GM18868 (cell line): ENCODE data around the gene PLK5.
A peak's percentile ranks its signal among the peaks of the same experiment; 100 is the strongest.
"Not testable (repeated sequence)": the region's sequence is repeated elsewhere in the genome, so short reads cannot be mapped to it uniquely, and the experiment has no call there.

ENCODE experiments used
- ATAC-seq: cut with Tn5 transposase; IDR thresholded peaks from one replicate; pipeline ENCODE4 v1.9.1; 2021; ENCODE audit warnings: mild to moderate bottlenecking, moderate library complexity; ENCODE audit not compliant: unreplicated experiment

PLK5 gene, protein sequence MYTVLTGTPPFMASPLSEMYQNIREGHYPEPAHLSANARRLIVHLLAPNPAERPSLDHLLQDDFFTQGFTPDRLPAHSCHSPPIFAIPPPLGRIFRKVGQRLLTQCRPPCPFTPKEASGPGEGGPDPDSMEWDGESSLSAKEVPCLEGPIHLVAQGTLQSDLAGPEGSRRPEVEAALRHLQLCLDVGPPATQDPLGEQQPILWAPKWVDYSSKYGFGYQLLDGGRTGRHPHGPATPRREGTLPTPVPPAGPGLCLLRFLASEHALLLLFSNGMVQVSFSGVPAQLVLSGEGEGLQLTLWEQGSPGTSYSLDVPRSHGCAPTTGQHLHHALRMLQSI

DNA sequence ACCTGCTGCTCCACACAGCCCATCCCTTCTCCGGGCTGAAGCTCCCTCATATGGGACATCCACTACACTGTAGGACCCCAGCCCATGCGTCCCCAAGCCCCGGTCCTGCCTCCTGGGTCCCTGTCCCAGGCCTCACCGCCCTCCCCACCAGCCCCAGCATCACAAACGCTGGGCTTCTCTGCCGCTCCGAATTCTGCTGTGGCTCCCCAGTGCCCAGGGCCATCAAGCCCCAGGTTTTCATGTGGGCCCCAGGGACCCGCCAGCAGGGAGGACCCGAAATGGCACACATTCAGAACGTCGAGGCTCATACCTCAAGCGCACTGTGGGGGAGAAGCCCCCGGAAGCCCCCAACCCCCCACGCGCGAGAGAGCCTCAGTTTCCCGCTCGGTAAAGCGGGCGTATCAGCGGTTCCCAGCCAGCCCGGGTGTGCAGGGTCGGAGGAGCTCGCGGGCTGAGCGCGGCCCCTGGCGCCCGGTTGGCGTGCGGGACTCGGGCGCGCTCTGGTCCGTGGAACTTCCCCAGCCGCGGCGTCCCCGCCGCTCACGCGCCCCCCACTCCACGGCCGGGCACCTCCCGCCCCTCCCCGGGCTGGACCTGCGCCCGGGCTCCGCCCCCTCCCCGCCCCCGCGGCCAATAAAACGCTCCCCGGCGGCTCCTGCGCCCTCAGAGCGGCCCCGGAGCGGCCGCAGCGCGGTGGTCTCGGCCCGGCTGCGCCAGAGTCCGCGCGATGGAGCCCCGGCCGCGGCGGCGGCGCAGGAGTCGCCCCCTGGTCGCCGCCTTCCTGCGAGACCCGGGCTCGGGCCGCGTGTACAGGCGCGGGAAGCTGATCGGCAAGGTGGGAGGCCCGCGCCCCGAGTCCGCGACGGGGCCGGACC is at the start of gene PLK5:
TSS of gene PLK5 (plus strand) at position 666 of the 875 bp plus-strand sequence. CDS start 2,920 bp downstream, outside the sequence.
- no peak for ATAC-seq

DNA sequence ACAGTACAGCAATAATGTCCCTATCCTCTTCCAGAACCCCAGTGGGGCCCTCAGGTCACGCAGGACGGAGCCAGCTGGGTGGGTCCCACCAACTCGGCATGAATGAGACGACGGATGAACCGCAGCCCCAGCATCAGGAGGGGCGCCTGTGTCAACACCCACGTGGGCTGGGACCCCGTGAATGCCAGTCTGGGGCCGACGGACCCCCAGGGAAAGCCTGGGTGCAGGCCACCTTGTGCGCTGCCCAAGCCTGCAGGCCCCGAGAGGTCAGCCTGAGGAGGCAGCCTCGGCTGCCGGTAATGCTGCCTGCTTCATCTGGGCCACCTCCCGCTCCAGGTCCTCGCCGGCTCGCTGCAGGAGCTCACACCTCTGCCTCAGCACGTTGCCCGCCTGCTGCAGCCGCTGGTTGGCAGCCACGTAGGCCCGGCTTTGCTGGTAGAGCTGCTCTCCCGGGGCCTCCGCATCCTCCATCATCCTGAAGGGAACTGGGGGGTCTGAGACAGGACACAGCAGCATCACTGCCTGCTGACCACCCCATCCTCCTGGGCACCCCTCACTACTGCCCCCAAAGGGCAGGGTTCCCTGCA is 49.0 kb upstream of the PLK5 start:
- ATAC-seq, result no peak

DNA sequence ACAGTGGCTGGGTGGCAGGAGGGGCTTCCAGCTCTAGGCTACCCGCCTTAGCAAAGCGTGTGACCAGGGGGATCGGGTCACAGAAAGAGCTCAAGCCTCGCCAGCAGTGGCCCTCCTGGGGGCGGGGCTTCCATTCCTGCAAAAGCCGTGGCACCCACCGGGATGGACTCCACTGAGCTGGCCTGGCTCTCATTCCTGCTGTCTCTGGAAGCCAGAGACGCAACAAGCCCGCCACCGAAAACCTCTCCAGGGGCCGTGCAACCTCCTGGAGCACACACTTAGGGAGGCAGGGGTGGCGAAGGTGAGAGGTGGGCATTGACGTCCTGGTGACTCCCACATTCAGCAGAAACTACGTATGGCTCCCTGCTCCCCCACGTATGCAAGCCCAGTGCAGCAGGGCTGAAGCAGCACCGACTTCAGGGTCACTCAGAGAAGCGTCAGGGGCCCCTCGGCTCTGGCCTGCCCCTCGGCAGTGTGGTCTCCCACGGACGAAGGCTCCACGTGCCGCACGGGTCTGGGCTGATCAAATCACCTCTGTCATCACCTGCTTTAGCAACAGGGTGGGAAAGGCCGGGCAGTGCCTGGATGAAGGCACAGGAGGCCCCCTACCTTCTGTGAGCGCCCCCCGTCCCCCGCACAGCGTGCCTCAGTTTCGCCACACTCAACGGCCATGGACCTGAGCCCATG is 48.0 kb upstream of the PLK5 start:
- ATAC-seq, result no peak

DNA sequence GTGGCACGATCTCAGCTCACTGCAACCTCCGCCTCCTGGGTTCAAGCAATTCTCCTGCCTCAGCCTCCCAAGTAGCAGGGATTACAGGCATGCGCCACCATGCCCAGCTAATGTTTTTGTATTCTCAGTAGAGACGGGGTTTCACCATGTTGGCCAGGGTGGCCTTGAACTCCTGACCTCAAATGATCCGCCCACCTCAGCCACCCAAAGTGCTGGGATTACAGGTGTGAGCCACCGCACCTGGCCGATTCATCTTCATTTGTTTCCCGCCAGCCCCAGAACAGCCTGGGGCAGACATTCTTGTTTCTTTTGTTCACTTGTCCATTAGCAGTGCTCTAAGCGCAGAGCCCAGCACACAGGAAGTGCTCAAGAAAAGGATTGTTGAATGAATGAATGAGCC is 46.8 kb upstream of the PLK5 start:
- not testable (repeated sequence) for ATAC-seq

DNA sequence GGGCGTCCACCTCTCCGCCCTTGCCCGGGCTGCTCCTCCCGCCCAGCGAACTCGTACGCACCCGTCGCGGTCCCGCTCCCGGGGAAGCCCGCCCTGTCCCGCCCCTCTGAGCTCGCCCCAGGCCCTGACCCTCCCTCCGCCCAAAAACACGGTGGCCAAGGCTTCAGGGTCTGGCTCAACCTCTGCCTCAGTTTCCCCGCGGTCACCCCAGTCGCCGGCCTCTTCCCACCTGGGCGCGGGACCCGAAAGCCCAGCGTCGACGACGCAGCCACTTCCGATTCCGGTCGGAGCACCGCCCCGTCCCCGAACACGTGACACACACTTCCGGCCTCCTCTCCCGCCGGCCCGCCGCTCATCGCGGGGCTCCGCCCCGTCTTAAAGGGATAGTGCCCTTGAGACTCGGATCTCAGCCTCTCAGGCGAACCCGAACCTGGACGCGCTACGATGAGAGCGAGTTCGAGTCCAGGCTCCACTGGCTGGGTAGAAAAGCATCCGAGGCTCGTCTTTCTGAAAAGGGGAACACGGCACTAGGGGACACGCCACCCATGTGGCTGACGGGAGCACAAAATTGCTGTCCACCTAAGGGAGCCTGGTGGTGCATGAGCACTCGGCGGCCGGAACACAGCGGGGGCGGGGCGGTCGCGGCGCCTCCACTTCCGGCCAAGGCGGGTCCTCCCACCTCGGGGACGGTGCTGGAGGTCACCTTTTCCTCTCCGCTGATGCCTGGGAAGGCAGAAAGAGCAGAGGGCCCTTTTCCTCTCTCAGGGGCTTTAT is 44.8 kb upstream of the PLK5 start, which contains the start of gene C19orf25:
TSS of gene C19orf25 (minus strand) at position 282 of the 774 bp plus-strand sequence. CDS start 312 bp downstream, outside the sequence.
- ATAC-seq, result peak; percentile 89

DNA sequence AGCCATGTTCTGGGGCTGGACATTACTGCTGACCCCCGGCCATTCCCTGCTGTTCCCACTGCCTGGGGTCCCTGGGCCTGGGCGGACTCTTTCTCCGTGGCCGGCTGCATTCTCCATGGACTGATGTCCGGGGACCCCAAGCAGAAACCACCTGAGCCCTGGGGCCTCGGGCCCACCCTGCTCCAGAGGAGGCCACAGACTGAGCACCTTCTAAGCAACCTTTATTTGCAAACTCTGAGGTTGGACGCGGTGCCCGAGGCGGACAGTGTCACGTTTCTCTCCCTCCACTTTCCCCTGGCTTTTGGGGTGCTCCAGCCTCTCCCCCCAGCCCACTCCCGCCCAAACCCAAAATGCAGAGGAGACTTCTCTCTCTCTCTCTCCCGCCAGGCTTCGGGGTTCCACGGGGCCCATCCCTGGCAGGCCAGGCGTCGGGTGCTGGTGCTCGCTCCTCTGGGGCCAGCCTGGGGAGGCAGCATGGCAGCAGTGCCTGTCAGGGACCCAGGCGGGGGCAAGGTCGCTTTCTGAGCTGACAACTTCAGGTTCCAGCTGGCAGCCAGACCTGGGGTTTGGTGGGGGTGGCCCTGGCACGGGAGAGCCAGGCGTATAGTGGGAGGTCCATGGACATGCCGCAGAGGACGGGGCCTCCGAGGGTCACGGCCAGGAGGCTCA is 42.5 kb upstream of the PLK5 start:
- ATAC-seq, result no peak

DNA sequence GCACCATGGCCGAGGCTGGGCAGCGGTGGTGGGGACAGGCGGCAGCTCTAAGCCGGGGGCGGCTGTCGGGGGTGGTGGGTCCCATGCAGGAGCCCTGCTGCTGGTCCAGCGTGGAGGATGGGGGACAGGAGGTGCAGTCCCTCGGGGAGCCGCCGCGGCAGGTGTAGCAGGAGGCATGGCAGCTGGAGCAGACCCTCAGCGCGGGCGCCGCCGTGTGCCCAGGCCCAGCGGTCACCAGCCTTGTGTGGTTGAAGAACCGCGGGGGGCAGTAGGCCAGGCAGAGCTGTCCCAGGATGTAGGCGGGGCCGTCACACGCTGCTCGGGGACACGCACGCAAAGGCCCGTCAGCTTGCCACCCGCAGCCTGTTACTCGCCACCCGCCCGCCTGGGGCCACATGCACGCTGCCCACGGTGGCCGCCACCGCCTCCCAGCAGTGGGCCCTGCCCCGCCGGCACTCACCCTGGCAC is 42.0 kb upstream of the PLK5 start:
- no peak for ATAC-seq

DNA sequence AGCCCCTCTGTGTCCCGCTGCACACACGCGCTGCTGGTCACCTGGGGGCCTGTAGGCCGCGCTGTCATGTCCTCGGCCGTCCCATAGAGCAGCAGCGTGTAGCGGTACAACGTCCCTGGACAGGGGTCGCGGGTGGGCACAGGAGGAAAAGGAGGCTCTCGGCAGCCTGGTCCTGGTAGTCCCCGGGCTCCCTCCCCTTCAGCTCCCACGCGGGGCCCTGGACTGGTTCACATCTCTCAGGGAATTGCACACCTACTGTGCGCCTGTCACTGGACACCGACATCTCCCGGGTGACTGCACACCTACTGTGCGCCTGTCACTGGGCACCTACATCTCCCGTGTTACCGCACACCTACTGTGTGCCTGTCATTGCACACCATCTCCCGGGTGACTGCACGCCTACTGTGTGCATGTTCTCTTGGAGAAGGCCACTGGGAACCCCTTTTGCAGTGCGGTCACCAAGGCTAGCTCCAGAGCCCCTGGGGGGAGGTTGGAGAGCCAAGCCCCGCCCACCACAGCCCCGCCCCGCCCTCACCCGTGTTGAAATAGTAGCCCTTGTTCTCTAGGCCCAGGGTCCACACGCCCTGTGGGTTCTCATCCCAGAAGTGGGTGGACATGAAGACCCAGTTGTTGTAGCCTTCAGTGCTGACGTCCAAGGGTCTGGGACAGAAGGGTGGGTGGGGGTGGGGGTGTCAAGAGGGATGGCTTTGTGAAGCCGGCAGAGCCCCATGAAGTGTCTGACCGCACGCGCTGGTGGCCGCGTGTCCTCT is 41.3 kb upstream of the PLK5 start:
- ATAC-seq, result no peak

DNA sequence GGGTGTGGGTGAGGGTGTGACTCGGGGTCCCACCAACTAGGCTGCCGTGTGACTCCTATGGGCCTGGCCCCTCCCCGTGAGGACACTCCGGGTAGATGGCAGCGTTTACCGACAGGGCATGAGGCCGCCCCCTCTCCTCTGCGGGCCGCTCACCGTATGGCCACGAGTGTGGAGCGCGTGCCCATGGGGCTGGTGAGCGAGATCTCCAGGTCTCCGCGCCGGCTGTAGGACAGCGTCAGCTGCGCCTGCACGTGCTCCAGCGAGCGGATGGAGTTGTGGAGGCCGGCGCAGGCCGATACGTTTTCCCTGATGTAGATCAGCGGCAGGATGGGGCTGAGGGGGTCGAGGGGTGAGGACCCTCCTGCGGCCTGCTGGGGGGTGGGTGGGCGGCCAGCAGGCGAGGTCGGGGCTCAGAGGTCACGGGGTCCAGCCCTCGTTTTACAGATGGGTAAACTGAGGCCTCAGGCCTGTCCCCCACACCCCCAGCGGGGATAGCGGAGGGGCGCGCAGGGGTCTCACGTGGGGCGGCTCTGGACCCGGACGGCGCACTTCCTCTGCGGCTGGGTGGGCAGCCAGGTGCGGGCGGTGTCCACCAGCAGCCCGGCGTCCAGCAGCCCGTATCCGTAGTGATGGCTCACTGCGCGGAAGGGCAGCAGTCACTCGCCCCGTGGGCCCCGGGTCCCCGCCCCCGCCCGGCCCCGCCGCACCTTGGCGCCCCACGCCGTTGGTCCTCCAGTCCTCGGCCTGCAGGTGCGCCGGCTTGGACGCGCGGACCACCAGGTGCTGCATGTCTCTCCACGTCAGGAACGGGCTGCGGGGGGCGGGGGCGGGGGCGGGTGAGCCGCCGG is 40.5 kb upstream of the PLK5 start:
- no peak for ATAC-seq

DNA sequence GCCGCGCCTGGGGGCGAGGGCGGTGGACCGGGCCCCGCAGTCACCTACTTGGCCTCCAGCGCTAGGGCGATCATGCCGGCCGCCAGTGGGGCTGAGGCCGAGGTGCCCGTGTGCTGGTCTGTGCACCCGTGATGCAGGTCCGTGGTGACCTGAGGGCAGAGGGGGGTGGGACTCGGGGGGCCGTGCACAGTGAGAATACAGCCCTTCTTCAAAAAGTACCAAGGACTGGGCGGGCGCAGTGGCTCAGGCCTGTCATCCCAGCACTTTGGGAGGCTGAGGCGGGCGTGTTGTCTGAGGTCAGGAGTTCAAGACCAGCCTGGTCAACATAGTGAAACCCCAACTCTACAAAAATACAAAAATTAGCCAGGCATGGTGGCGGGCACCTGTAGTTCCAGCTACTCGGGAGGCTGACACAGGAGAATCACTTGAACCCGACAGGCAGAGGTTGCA is 39.9 kb upstream of the PLK5 start:
- ATAC-seq, result no peak

DNA sequence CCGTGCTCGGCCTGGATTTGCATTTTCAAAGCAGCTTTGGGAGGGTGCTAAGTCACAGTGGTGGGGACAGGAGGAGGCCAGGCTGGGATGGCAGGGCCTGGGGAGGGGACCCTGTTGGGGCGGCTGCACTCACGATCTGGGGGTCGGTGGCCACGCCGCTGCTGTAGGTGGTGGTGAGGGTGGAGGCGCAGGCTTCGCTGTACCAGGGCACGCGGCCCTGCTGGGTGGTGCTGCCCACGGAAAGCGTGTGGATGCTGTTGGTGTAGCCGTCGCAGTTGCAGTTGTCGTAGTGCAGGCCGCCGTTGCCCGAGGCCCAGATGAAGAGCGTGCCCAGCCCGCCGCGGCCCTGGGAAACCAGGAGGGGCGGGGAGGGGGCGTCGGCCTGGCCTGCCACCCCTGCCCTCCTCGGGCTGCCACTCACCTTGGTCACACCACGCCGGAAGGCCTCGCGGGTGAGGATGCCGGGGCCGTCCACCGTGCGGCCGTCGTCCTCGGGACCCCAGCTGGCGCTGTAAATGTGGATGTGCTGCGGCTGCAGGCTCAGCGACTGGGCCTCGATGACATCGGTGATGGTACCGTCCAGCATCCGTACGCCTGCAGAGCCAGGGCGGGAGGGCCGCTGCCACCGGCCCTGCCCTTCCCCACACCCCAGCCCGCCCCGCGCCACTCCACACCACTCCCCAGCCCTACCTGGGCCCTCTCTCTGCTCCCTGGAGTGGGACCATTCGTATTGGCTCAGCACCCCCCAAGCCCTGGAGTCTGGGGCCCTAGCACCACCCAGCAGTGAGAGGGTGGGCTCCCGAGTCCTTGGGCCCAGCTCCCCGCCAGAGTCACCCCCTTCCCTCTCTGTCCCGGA is 36.9 kb upstream of the PLK5 start:
- ATAC-seq, result no peak

DNA sequence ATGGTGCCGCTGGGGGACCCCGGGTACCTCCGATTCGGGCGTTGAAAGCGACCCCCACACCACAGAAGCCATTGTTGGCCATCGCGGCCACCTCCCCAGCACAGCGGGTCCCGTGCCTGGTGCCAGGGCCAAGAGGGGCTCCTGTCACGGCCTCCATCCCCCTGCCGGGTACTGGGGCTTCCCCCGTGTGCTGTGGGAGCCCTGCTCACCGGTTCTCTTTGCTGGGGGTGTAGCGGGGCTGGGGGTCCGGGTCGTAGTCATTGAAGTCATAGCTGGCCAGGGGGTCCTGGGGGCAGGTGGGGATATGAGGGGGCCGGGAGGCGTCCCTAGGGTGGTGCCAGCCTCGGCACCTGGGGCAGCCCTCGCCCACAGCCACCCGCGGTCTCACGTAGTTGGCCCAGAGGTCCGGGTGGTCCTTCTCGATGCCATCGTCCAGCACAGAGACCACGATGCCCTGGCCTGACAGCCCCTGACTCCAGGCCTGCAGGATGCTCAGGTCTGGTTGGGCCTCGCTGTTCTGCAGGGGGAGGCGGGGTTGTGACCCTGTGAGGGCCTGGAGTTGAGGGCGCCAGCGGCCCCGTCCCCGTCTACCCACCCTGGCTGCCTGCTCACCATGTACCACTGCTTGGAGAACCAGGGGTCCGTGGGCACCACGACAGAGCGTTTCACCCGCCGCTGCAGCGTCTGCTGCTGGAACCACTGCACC is 36.1 kb upstream of the PLK5 start:
- no peak for ATAC-seq

DNA sequence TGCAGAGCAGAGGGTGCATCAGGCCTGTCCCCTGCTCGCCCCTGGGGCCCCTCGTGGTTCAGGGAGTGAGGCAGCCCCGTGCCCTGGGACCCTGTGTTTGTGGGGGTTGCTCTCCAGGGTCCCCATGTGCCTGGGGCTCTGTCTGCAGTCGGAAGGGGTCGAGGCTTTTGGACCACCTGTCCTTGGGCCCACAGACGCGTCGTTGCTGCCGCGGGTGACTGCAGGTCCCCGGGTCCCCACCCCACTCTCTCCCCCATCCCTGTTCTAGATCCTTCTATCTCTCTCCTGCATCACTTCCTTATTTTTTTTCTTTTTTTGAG is 35.6 kb upstream of the PLK5 start:
- ATAC-seq, result no peak

DNA sequence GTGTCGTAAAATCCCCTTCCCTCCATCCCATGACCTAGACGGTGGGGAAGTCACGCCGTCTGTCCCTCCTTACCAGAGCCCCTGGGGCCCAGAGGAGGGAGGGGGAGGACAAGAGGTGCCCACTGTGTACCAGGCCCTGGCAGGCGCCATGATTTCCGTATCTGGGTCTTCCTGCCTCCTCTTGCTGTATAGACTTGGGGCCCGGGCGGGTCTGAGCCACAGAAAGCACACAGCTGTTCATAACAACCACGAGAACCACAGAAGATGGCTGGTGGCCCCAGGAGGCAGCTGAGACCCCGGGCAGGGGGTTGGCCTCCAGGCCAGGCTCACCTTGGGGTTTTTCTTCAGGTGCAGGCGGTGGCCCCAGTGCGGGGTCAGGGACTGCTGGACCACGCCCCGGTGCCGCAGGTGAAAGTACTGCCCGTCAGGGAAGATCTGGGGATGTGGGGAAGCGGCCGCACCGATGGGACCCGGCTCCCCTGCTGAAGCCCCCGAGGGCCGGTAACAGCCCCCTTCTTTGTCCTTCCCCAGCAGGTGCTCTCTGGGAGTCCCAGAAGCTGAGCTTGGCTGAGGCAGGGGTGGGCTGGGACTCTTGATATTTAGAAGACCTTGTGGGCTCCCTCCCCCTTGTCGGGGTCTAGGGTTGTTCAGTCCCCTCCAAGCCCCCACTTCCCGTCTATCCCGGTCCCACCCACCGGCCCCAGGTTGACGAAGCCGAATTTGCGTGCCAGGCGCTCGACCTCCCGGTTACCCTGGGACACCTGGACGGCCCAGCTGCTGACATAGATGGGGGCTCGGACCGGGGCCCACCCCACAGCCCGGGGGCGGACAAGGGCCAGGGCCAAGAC is 34.2 kb upstream of the PLK5 start:
- no peak for ATAC-seq

DNA sequence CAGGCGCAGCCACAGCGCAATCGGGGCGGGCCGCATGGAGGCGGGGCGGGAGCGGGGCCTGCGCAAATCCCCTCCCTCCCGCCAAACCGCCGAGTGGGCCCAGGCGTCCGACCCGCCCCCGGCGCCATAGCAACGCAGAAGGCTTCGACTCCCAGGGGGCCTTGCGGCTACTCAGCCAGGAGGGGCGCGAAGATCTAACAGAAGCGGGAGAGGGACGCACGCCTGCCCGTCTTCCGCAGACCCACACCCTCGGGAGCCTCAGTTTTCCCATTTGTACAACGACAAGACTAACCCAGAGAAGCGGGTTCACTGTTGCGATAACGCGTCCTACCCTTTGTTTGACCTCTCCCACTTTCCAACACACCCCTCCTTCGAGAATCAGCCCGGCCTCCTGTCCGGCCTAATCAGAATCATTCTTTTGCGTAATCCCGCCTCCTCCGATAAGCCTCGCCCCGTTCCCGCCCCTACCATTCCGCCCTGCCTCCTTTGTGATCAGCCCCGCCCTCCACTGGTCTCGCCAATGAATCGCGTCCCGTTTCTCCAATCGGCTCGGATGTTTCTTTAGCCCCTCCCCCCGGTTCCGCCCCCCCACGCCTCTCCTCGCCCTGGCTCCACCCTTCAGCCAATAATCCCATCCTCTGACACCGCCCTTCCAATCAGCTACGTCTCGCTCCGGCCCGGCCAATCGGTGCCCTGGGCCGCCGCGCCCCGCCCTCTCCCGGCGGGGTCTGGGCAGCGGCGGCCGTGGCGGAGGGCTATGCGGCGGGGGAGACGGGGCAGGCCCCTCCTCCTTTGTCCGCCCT is 33.4 kb upstream of the PLK5 start, which contains the start of gene PCSK4:
TSS of gene PCSK4 (minus strand) at position 40 of the 803 bp plus-strand sequence. CDS start at position 36, 4 bp downstream.
- peak; percentile 85 for ATAC-seq
